Activated naive CD8-positive, alpha-beta T cell treated with anti-CD3 and anti-CD28 coated beads, Interleukin-2, amount 50 U/mL, for 24 hours (primary cell): ENCODE results near the gene LCORL.

ENCODE experiments used
- ATAC-seq: fragments of 150-1000 bp; cut with Tn5 transposase; one replicate; pipeline ENCODE4 v1.10.0; 2021
- DNase-seq: peaks from one replicate; pipeline ENCODE4 v3.0.0; 2021
- H3K27ac Mint-ChIP-seq: one replicate; pipeline ENCODE4 v1.8.0; 2021; ENCODE audit warnings: mild to moderate bottlenecking, mixed read lengths
- H3K27me3 Mint-ChIP-seq: one replicate; pipeline ENCODE4 v1.8.0; 2021; ENCODE audit warnings: mixed read lengths
- H3K36me3 Mint-ChIP-seq: one replicate; pipeline ENCODE4 v1.8.0; 2021; ENCODE audit warnings: low read depth, mixed read lengths
- H3K4me1 Mint-ChIP-seq: one replicate; pipeline ENCODE4 v1.8.0; 2021; ENCODE audit warnings: mixed read lengths
- H3K4me3 Mint-ChIP-seq: one replicate; pipeline ENCODE4 v1.8.0; 2021; ENCODE audit warnings: mild to moderate bottlenecking, moderate library complexity, mixed read lengths
- H3K9me3 Mint-ChIP-seq: one replicate; pipeline ENCODE4 v1.8.0; 2021; ENCODE audit warnings: mixed read lengths

Gene LCORL

DNA sequence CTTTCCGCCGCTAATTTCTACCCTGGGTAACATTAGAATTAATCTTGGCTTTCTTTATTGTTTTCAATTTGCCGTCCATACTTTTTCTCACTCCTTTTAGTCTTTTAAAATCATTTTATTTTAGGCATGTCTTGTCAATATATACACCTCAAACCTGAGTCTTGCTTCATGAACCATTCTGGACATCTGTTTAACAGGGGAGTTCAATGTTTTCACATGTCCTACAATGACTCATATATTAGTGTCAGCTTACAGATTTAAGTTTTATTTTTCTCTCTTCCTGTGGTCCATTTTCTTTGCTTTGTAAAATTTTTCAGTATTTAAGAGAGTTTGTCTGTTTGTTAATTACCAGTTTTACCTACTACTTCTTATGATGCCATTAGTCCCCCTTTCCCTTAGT lies 89.5 kb downstream of the LCORL start:
- no peak for DNase-seq
- Mint-ChIP-seq H3K4me3 (no peak overlapping the region), H3K27ac (no peak overlapping the region), H3K4me1 (no peaks in the 10 kb centered on the region), H3K36me3 (peaks cover 34% of the 10 kb centered on the region), H3K27me3 (no peaks in the 10 kb centered on the region), H3K9me3 (peaks cover 28% of the 10 kb centered on the region)
- ATAC-seq, result no peak

DNA sequence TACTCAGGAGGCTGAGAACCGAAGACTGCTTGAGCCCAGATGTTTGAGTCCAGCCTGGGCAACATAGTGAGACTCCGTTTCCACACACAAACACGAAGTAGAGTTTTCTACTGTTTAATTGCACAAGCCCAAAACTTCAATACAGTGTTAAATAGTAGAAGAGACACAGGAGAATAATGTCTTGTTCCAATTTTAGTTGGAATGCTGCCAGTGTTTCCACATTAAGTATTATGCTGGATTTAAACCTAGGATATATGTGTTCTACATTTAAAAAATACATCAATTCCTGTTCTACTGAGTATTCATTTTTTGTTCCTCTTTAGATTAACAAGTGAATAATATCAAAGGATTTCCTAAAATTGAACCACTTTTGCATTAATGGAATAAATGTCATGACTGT lies 91.3 kb downstream of the LCORL start:
- Mint-ChIP-seq H3K36me3 (peaks cover 25% of the 10 kb centered on the region), H3K4me1 (no peaks in the 10 kb centered on the region), H3K27me3 (no peaks in the 10 kb centered on the region)

DNA sequence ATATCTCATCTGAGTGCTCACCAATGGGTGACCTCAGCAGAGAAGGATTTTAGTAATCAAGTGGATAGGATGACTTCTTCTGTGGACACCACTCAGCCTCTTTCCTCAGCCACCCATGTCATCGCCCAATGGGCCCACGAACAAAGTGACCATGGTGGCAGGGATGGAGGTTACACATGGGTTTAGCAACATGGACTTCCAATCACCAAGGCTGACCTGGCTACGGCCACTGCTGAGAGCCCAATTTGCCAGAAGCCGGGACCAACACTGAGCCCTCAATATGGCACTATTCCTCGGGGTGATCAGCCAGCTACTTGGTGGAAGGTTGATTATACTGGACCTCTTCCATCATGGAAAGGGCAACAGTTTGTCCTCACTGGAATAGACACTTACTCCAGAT lies 97.4 kb downstream of the LCORL start:
- DNase-seq (no peak), ATAC-seq (no peak)
- Mint-ChIP-seq H3K36me3 (peaks cover 31% of the 10 kb centered on the region), H3K27ac (no peak overlapping the region), H3K27me3 (no peaks in the 10 kb centered on the region), H3K9me3 (peaks cover 10% of the 10 kb centered on the region), H3K4me3 (no peak overlapping the region), H3K4me1 (no peaks in the 10 kb centered on the region)

More for the DNA sequence above, 91.3 kb downstream of the LCORL start:
- no peak overlapping the region for H3K4me3 Mint-ChIP-seq
- H3K27ac Mint-ChIP-seq, result no peak overlapping the region
- ATAC-seq (no peak), DNase-seq (no peak)
- H3K9me3 Mint-ChIP-seq, result peaks cover 25% of the 10 kb centered on the region

DNA sequence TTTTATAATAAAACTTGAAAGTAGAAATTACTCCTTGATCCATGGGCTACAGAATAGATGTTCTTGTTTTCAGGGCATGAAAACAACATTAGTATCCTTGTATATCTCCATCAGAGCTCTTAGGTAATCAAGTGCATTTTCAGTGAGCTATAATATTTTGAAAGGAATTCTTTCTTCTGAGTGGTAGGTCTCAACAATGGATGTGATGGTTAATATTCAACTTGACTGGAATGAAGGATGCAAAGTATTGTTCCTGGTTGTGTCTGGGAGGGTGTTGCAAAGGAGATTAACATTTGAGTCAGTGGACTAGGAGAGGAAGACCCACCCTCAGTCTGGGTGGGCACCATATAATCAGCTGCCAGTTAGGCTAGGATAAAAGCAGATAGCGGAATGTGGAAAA lies 100.1 kb downstream of the LCORL start:
- ATAC-seq, result no peak
- no peaks in the 10 kb centered on the region for H3K27me3 Mint-ChIP-seq

DNA sequence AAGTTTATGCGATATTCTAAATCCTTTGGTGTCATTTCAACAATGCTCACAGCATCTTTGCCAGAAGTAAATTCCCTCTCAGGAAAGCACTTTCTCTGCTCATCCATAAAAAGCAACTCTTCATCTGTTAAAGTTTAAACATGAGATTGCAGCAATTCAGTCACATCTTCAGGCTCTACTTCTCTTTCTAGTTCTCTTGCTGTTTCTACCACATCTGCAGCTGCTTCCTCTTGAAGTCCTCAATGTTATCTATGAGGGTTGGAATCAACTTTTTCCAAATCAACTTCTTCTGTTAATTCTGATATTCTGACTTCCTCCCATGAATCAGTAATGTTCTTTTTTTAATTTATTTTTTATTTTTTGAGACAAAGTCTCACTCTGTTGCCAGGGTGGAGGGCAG lies 100.9 kb downstream of the LCORL start:
- ATAC-seq, result no peak
- no peak overlapping the region for H3K4me3 Mint-ChIP-seq
- H3K4me1 Mint-ChIP-seq, result no peaks in the 10 kb centered on the region
- H3K27ac Mint-ChIP-seq, result no peak overlapping the region
- DNase-seq, result no peak
- H3K9me3 Mint-ChIP-seq, result peaks cover 8% of the 10 kb centered on the region
- no peaks in the 10 kb centered on the region for H3K27me3 Mint-ChIP-seq
- H3K36me3 Mint-ChIP-seq, result peaks cover 26% of the 10 kb centered on the region

More for the DNA sequence above, 100.1 kb downstream of the LCORL start:
- H3K36me3 Mint-ChIP-seq, result peaks cover 26% of the 10 kb centered on the region
- peaks cover 8% of the 10 kb centered on the region for H3K9me3 Mint-ChIP-seq
- H3K4me1 Mint-ChIP-seq, result no peaks in the 10 kb centered on the region
- DNase-seq, result no peak
- H3K4me3 Mint-ChIP-seq, result no peak overlapping the region
- H3K27ac Mint-ChIP-seq, result no peak overlapping the region

DNA sequence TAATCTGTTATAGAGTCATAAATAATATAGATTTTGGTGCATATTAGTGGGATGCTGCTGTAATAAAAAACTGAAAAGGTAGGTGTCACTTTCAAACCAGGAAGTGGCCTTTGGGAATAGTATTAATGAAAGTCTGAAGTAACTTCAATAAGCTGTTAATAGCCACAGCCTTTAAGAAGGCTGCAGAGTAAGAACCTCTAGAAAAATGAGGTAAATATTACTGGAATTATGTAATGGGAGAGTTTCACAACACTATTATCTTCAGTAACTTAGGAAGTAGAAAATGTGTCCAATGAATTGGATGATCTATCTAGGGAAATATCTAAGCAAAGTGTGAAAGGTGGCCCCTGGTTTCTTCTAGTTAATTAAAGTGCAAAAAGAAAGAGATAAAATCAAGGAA lies 106.1 kb downstream of the LCORL start:
- DNase-seq, result no peak
- Mint-ChIP-seq H3K4me3 (no peak overlapping the region), H3K4me1 (no peaks in the 10 kb centered on the region), H3K36me3 (peaks cover 5% of the 10 kb centered on the region), H3K27ac (no peak overlapping the region), H3K27me3 (no peaks in the 10 kb centered on the region), H3K9me3 (no peaks in the 10 kb centered on the region)
- no peak for ATAC-seq

DNA sequence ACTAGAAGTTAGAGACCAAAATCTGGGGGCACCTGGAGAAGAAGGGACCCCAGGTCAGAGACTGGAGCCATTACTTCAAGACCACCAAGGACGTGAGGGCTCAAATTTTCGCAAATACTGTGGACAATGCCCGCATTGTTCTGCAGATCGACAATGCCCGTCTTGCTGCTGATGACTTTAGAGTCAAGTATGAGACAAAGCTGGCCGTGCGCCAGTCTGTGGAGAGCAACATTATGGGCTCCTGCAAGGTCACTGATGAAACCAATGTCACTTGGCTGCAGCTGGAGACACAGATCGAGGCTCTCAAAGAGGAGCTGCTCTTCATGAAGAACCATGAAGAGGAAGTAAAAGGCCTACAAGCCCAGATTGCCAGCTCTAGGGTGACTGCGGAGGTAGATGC lies 109.5 kb downstream of the LCORL start:
- no peak for ATAC-seq
- peaks cover 7% of the 10 kb centered on the region for H3K36me3 Mint-ChIP-seq
- H3K9me3 Mint-ChIP-seq, result no peaks in the 10 kb centered on the region
- H3K4me3 Mint-ChIP-seq, result no peak overlapping the region
- H3K27me3 Mint-ChIP-seq, result no peaks in the 10 kb centered on the region
- no peak overlapping the region for H3K27ac Mint-ChIP-seq
- no peaks in the 10 kb centered on the region for H3K4me1 Mint-ChIP-seq
- DNase-seq, result no peak

DNA sequence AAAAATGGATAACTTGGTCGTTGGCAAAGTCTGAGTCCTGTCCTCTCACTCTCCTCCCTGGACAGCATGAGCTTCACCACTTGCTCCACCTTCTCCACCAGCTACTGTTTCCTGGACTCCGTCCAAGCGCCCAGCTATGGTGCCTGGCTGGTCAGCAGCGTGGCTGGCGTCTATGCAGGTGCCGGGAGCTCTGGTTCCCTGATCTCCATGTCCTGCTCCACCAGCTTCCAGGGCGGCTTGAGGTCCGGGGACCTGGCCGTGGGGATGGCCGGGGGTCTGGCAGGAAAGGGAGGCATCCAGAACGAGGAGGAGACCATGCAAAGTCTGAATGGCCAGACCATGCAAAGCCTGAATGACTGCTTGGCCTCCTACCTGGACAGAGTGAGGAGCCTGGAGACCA lies 109.9 kb downstream of the LCORL start:
- no peak for ATAC-seq
- Mint-ChIP-seq H3K36me3 (peaks cover 9% of the 10 kb centered on the region), H3K27ac (no peak overlapping the region), H3K4me1 (no peaks in the 10 kb centered on the region), H3K9me3 (no peaks in the 10 kb centered on the region), H3K4me3 (no peak overlapping the region), H3K27me3 (no peaks in the 10 kb centered on the region)
- DNase-seq, result no peak

DNA sequence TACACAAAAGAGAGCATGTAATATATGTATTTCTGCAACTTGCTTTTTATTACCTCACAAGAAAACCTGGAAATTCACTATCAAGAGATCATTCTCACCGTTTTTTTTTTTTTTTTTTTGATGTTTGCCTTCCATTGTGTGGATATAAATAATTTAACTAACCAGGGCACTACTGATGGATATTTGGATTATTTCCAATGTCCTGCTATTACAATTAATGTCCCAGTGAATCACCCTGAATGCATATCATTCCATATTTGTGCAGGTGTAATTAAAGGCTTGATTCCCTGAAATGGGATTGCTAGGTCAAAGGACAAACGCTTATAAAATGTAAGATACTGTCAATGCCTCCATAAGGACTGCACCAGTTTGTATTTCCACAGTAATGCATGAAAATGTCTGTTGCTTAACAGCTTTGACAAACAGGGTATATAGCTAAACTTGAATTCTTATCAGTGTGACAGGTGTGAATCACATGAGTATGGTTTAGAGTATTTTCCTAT lies 123.0 kb downstream of the LCORL start:
- ATAC-seq (no peak), DNase-seq (no peak)
- Mint-ChIP-seq H3K4me1 (no peaks in the 10 kb centered on the region), H3K4me3 (no peak overlapping the region), H3K27ac (no peak overlapping the region), H3K27me3 (no peaks in the 10 kb centered on the region), H3K36me3 (peaks cover 16% of the 10 kb centered on the region), H3K9me3 (peaks cover 4% of the 10 kb centered on the region)

DNA sequence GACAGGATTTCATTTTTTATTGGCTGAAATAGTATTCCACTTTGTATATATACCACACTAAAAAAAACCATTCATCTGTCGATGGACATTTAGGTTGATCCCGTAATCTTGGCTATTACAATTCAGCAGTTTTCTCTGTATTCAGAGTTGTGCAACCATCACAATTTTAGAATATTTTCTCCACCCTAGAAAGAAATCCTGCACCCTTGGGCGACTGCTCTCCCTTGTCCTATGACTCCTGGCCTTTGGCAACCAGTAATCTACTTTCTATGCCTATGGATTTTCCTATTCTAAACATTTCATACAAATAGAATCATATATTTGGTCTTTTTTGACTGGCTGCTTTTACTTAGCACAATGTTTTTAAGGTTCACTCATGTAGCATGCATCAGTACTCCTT lies 126.1 kb downstream of the LCORL start:
- Mint-ChIP-seq H3K36me3 (peaks cover 12% of the 10 kb centered on the region), H3K27me3 (no peaks in the 10 kb centered on the region), H3K9me3 (peaks cover 4% of the 10 kb centered on the region), H3K4me3 (no peak overlapping the region), H3K27ac (no peak overlapping the region), H3K4me1 (no peaks in the 10 kb centered on the region)
- DNase-seq, result no peak
- ATAC-seq, result no peak

DNA sequence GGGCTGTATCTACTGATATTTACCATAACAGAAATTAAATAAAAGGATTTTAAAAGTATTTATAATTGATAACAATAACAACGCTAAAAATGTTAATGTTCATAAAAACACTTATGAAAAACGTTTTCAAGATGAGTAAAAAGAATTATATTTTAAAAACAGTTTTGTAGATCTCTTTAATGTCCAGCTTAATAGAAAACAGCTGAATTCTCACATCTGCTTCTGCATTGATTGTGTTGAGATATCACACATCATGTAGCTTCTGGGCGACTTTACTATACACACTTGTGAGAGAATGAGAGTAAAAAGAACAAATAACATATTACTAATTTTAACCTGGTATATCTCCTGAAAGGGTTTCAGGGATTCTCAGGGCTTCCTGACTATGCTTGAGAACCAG lies 127.1 kb downstream of the LCORL start:
- DNase-seq (no peak), ATAC-seq (no peak)
- no peaks in the 10 kb centered on the region for H3K27me3 Mint-ChIP-seq
- H3K4me3 Mint-ChIP-seq, result no peak overlapping the region
- H3K36me3 Mint-ChIP-seq, result peaks cover 12% of the 10 kb centered on the region
- H3K4me1 Mint-ChIP-seq, result no peaks in the 10 kb centered on the region
- H3K9me3 Mint-ChIP-seq, result peaks cover 4% of the 10 kb centered on the region
- no peak overlapping the region for H3K27ac Mint-ChIP-seq

DNA sequence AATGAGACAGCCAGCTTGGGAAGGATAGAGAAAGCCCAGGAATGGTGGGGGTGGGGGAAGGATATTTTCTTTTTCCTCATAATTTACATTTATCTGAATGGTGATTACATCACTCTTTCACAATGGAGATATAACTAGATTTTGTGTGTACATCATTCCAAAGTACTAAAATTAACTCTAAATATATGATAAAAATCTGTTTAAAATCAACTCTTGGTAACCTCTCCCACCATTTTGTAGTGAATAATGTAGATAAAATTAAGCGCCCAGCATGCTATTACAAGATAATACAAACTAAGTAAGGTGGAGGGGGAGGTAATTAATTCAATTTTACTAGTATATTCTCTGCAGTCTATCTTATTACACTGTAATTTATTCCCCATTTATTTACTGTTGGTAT lies 131.9 kb downstream of the LCORL start:
- Mint-ChIP-seq H3K9me3 (no peaks in the 10 kb centered on the region), H3K27ac (no peak overlapping the region), H3K4me3 (no peak overlapping the region), H3K4me1 (no peaks in the 10 kb centered on the region), H3K36me3 (peaks cover 1% of the 10 kb centered on the region), H3K27me3 (no peaks in the 10 kb centered on the region)
- no peak for DNase-seq
- ATAC-seq, result no peak

DNA sequence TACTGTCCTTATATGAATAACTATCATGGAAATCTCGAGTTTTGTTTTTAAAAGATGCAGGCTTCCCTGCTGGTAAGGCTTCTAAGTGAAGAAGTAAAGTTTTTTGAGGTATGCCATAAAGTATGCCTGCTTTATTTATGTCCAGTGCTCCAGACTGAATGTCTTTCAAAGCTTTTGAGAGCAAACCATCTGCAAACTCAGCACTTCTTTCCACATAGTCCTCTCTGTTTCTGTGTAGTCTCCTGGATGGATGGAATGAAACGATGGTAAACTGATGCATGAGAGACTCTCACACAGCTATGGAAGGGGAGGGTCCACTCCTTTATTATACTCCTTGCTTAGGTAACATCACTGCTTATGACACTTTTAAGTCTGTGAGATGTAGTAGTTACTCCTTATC lies 137.0 kb downstream of the LCORL start:
- no peak overlapping the region for H3K27ac Mint-ChIP-seq
- H3K9me3 Mint-ChIP-seq, result no peaks in the 10 kb centered on the region
- no peaks in the 10 kb centered on the region for H3K4me1 Mint-ChIP-seq
- ATAC-seq (no peak), DNase-seq (no peak)
- H3K4me3 Mint-ChIP-seq, result no peak overlapping the region
- H3K27me3 Mint-ChIP-seq, result no peaks in the 10 kb centered on the region
- H3K36me3 Mint-ChIP-seq, result peaks cover 11% of the 10 kb centered on the region

DNA sequence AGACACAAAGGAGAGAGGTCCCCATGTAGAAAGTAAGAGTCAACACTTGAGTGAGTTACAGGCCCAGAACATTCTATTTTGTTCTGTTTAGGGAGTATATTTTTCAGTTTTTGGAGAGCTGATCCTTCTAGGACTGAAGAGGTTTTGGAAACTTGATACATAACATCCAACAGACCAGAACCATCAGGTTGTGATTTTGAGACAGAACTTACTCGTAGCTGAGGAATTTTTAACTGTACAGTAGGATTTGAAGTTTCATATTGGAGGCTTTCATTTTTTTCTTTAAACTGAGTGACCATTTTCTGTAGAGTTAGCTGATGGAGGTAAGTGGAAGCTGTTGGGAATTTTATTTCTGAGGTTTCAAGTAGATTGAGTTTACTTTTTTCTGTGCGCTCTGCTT lies 137.5 kb downstream of the LCORL start:
- Mint-ChIP-seq H3K27me3 (no peaks in the 10 kb centered on the region), H3K36me3 (peaks cover 11% of the 10 kb centered on the region), H3K4me1 (no peaks in the 10 kb centered on the region), H3K27ac (no peak overlapping the region), H3K9me3 (no peaks in the 10 kb centered on the region), H3K4me3 (no peak overlapping the region)
- DNase-seq (no peak), ATAC-seq (no peak)

DNA sequence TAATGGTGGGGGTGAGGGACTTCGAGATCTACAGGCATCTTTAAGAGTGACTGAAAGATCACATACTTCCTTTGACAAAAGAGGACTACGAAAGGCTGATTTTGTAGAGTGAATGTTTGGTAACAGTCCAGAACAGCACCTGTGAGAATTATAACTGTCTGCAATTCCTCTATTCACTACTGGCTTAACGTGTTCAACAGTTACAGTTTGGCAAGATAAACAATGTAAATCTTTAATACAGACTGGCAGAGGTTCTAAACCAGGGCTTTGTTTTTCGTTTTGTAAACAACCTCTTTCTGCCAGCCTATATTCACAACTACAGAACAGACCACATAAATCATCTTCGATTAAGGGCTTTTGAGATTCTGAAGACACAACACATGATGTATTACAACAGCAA lies 143.9 kb downstream of the LCORL start:
- peaks cover 6% of the 10 kb centered on the region for H3K36me3 Mint-ChIP-seq
- peaks cover 7% of the 10 kb centered on the region for H3K9me3 Mint-ChIP-seq
- DNase-seq (no peak), ATAC-seq (no peak)
- no peaks in the 10 kb centered on the region for H3K27me3 Mint-ChIP-seq
- H3K4me3 Mint-ChIP-seq, result no peak overlapping the region
- H3K4me1 Mint-ChIP-seq, result no peaks in the 10 kb centered on the region
- H3K27ac Mint-ChIP-seq, result no peak overlapping the region

DNA sequence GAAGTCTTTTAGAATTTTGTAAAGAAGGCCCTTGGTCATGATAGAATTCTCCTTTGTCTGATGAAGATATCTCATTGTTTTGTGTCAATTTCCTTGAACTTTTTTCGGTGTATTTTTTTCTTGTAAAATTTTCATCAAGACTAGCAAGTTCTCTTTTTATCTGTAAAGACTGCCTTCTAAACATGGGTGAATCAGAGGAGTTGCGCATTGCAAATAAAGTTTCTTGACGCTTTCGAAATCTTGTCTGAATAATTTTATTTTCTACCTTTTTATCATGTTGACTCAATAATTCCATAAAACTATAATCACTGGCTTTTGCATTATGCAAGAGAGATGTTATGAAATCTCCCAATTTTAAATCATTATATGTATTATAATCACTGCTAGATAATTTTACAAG lies 144.6 kb downstream of the LCORL start:
- H3K27me3 Mint-ChIP-seq, result no peaks in the 10 kb centered on the region
- ATAC-seq (no peak), DNase-seq (no peak)
- H3K4me1 Mint-ChIP-seq, result no peaks in the 10 kb centered on the region
- peaks cover 7% of the 10 kb centered on the region for H3K9me3 Mint-ChIP-seq
- H3K4me3 Mint-ChIP-seq, result no peak overlapping the region
- peaks cover 6% of the 10 kb centered on the region for H3K36me3 Mint-ChIP-seq
- no peak overlapping the region for H3K27ac Mint-ChIP-seq
